Middle frontal gyrus (tissue), 1 donor: ENCODE data around the gene ACOX1.
"Not testable (repeated sequence)": the region's sequence is repeated elsewhere in the genome, so short reads cannot be mapped to it uniquely, and the experiment has no call there.

Experiments used
- DNase-seq: peaks from one replicate; pipeline ENCODE4 v3.0.0-alpha.2; 2015; ENCODE audit warnings: low spot score; ENCODE audit errors: extremely low spot score

Gene ACOX1

GRCh38 chr17:75981019-75981615, 2.2 kb upstream of the ACOX1 start:
- DNase-seq, result no peak

DNA sequence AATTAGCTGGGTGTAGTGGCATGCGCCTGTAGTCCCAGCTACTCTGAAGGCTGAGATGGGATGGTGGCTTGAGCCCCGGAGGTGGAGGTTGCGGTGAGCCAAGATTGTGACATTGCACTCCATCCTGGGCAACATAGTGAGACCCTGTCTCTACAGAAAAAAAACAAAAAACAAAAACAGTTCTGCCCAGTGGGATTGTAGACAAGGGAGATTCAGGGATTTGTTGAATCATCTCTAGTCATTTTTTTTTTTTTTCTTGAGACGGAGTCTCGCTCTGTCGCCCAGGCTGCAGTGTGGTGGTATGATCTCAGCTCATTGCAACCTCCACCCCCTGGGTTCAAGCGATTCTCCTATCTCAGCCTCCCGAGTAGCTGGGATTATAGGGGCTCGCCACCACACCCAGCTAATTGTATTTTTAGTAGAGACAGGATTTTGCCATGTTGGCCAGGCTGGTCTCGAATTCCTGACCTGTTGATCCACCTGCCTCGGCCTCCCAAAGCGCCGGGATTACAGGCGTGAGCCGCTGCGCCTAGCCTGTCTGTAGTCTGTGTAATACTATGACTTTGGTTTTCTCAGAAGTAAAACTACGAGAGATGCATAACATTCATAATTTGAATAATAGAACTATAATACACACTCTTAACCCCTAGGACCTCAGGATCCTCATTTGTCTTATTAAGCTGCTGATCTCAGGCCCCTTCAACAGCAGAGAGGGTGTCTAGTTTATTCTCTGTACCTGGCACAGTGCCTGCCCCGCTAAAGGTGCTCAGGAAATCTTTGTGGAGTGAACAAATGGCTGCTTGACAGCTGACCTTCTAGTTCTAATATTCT, 1.4 kb upstream of the ACOX1 start:
- DNase-seq, result no peak

- DNase-seq, result no peak
Measured at GRCh38 chr17:75979705-75980187, 780 bp upstream of the ACOX1 start.

- no peak for DNase-seq
Measured at GRCh38 chr17:75976175-75976848, 2.7 kb downstream of the ACOX1 start.

DNA sequence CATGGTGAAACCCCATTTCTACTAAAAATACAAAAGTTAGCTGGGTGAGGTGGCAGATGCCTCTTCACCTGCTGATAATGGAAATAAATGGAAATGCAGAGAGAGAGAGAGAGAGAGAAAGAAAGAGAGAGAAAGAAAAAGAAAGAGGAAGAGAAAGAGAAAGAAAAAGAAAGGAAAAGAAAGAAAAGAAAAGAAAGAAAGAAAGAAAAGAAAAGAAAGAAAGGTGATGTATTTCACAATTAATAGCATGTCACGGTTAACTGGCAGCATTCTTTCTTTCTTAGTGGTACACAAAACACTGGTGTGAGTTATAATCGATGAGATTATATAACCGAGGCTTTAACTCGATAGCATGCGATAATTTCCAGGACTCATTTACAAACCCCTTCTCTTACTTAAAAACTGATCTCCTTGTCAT, 3.2 kb downstream of the ACOX1 start:
- DNase-seq, result no peak

DNA sequence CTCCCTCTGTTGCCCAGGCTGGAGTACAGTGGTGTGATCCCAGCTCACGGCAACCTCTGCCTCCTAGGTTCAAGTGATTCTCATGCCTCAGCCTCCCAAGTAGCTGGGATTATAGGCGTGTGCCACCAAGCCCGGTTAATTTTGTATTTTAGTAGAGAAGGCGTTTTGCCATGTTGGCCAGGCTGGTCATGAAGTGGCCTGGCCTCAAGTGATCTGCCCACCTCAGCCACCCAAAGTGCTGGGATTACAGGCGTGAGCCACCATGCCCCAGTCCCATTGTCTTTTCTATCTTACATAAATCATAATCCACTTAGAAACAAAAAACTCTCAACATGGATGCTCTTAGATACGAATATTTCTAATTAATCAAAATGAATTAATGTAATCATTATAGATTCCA, 3.8 kb downstream of the ACOX1 start:
- DNase-seq, result not testable (repeated sequence)

DNA sequence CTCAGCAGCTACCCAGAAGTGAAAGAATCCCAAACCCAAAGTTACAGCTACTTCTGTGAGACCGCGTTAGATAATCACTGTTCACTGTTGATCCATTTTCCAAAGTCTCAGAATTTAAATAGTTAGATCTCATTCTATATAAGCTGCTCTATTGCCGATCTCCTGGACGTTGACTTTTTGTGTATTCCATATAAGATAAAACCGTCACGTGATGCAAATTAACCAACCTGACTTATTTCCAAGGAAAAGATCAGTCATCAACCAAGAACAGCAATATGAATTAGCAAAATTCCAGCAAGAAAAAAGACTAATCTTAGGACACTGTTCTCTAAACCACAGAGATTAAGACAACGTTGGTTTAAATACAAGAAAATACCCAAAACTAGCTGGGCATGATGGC, 8.3 kb downstream of the ACOX1 start:
- no peak for DNase-seq

DNA sequence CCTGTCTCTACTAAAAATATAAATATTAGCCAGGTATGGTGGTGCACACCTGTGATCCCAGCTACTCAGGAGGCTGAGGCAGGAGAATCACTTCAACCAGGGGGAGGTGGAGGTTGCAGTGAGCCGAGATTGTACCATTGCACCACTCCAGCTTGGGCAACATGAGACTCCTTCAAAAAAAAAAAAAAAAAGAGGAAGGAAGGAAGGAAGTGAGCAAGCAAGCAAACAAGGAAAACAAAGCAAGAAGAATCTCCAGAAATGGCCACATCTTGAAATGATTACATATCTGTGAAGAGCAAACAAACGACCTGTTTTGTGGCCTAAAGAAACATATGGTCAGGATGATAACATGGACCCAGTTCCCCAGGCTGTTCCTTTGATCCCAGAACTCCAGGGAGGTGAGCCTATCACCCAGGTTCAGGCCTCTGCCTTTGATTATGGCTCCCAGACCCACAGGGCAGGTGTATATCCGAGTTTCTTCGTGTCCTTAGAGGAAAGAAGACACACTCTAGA, 8.9 kb downstream of the ACOX1 start:
- DNase-seq, result no peak

- DNase-seq, result not testable (repeated sequence)
Measured at GRCh38 chr17:75969044-75969443, 9.9 kb downstream of the ACOX1 start.

GRCh38 chr17:75965468-75965867, 13.5 kb downstream of the ACOX1 start:
- no peak for DNase-seq

DNA sequence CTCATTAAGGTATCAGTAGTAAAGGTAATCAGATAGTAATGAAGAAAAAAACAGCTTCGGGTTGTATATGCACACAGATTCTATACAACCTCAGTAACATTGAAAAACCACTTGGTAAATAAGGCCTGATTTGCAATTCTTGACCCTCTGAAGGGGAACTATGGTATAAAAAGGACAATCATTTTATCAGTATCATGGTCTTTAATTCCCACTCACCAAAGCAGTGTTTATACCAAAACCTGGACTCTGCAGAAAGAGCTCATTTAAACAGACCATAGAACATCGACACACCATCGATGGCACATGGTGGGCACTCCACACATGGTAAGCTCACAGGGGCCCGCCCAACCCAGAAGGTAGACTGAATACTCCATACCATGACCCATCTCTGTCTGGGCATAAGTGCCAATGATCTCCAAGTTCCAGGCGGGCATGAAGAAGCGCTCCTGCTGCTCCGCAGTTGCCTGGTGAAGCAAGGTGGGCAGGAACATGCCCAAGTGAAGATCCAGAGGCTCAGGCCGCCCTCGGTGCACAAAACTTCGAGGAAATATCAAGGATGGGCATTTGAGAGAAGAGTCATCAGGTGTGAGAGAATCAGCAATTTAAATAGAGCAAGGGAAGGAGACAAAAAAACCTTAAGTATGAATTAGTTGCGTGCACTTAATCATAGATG, 19.0 kb downstream of the ACOX1 start:
- DNase-seq, result no peak

DNA sequence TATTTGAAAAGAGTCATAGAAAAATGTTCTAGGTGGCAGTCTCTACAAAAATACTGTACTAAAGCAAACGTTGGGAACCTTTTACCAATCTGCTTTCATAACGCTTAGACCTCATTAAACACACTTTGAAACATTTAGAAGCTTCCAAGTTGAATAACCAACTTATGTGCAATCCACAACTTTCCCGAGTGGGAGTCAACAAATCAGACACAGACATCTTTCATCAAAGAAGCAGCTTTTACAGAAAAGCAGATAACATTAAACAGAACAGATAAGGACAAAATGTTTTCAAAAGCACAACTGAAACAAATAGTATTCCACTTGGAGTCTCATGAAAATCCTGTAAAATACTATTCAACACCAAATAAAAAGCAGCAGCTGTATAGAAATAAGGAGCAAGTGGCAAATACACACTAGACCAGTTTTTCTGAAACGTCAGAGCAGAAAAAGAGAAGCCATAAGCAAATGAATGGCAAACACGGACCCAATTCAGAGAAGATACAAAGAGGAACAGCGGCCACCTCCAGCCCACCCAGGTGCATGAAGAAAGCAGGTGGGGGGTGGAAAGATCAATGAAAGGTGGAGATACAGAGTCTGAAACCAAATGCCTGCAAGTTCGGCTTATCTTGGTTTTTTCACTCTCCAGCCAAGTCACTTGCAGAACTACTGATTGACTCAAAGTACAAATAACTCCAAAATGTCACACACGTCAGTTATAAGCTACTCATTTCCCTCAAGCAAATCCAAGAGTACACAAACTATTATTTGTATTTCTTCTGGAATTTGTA, 19.7 kb downstream of the ACOX1 start:
- no peak for DNase-seq

- DNase-seq, result no peak
Measured at GRCh38 chr17:75950855-75951554, 28.0 kb downstream of the ACOX1 start.

- DNase-seq, result no peak
Measured at GRCh38 chr17:75950421-75950820, 28.5 kb downstream of the ACOX1 start.

DNA sequence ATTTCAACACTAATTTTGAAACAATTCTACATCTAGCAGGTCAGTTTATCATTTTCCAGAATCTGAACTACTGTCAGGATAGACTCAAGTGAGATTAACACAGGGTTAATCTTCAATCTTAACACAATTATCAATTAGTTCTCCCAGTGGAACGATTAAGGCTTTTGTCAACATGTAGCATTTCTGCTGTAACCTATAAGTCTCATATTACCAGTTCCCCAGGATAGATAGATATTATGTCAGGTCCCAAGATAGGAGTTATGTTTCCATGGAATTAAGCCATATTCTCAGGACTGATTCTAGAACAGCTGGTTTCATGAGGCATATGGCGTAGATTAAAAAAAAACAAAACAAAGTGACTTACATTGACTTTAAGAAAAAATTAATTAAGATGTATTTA, 33.8 kb downstream of the ACOX1 start:
- no peak for DNase-seq

- no peak for DNase-seq
Measured at GRCh38 chr17:75943491-75943890, 35.5 kb downstream of the ACOX1 start.

- no peak for DNase-seq
Measured at GRCh38 chr17:75942473-75942872, 36.5 kb downstream of the ACOX1 start.

- no peak for DNase-seq
Measured at GRCh38 chr17:75941442-75941819, 37.5 kb downstream of the ACOX1 start.

DNA sequence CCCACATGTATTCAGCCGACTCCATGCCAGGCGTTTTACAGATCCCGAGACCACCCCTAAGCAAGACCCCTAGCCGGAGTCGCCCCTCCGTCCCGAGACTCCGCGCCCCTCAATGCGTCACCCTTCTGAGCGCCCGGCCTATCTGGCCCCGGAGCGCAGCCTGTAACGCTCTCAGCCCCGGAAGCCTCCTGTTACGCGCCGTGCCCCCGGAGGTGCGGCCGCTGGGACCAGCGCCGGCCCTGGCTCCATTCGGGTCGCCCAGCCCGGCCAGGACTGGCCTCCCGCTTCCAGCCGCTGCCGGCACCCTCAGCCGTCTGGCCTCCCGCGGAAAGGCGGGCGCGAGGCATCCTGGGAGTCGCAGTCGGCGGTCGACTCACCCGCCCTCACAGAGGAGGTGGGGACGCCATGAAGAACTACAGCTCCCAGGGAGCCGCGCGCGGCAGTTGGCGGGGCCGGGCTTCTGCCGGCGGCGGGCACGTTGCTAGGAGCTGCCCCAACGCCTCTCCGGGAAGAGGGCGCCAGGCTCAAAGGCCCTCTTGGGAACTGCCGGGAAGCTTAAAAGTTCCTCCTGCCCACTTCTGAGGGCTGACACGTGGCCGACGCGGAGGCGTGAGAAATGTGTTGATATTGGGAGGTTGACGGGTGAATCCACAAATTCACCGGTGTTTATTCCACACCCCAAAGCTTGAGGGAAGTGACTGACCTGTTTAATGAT, 38.1 kb downstream of the ACOX1 start, which contains the start of gene FBF1:
Gene FBF1, minus strand, starts transcription at position 316 of the 715 bp plus-strand sequence. CDS start 2,893 bp downstream, outside the sequence.
- peak; percentile 92 for DNase-seq
